OCI-LY3 (cell line): ENCODE results near the gene TMEM240.
"Not testable (repeated sequence)": the region's sequence is repeated elsewhere in the genome, so short reads cannot be mapped to it uniquely, and the experiment has no call there.

Experiments used
- EZH2phosphoT487 ChIP-seq: fragments of 200-600 bp; shearing (Covaris generic); IDR thresholded peaks from 2 replicates; pipeline ENCODE4 v1.6.1; 2018; ENCODE audit warnings: antibody characterized with exemption, mixed run types, low read depth
- TF ChIP-seq, protein P1 (sequence below): fragments of 200-600, 300-600 bp; sonication (generic); IDR thresholded peaks from 2 replicates; pipeline ENCODE4 v1.5.1; 2014; ENCODE audit warnings: antibody characterized with exemption, low read length, low read depth

DNA sequence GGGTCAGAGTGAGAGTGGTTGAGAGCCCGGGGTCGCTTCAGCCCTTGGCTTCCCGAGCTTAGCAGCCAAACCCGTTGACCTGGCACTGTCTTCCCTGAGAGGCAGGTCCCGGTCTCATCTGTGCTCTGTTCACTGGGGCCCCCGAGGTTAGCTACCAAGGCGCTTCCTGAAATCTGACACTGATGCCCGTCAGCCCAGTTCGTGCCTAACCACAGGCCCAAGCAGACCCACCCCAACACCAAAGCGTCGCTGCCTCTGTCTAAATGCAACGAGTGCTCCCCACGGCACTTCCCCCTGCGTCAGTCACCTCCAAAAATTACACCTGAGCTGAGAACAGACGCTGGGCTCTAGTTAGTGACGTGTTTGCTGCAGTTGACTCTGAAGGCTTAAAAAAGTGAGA lies 26.0 kb downstream of the TMEM240 start:
- TF ChIP-seq, protein P1, sequence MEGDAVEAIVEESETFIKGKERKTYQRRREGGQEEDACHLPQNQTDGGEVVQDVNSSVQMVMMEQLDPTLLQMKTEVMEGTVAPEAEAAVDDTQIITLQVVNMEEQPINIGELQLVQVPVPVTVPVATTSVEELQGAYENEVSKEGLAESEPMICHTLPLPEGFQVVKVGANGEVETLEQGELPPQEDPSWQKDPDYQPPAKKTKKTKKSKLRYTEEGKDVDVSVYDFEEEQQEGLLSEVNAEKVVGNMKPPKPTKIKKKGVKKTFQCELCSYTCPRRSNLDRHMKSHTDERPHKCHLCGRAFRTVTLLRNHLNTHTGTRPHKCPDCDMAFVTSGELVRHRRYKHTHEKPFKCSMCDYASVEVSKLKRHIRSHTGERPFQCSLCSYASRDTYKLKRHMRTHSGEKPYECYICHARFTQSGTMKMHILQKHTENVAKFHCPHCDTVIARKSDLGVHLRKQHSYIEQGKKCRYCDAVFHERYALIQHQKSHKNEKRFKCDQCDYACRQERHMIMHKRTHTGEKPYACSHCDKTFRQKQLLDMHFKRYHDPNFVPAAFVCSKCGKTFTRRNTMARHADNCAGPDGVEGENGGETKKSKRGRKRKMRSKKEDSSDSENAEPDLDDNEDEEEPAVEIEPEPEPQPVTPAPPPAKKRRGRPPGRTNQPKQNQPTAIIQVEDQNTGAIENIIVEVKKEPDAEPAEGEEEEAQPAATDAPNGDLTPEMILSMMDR: not testable (repeated sequence)
- TF ChIP-seq EZH2phosphoT487: not testable (repeated sequence)
